ENCODE results near the gene MAGI1. TPM values are rescaled to one million over a fixed set of nuclear protein-coding genes. Genes with fewer than 3 reads are reported as not detected.
"Not testable (repeated sequence)": the region's sequence is repeated elsewhere in the genome, so short reads cannot be mapped to it uniquely, and the experiment has no call there.

MAGI1 gene
- total RNA-seq, 1 donor from 2014 or later, result 45.8 TPM

- DNase-seq, result no peak
- Histone ChIP-seq H3K27me3 (no peaks in the 10 kb centered on the region), H3K36me3 (no peaks in the 10 kb centered on the region), H3K9me3 (no peaks in the 10 kb centered on the region), H3K27ac (no peak overlapping the region), H3K4me3 (no peak overlapping the region), H3K4me1 (no peaks in the 10 kb centered on the region)
- no peak for ATAC-seq
- no peak for TF ChIP-seq CTCF (IDR thresholded peaks at IDR 0.05)
- intact Hi-C loops (cut with DNase I), result no loop called here
Observed at GRCh38 chr3:65521032-65521431, 517.7 kb downstream of the MAGI1 start.

DNA sequence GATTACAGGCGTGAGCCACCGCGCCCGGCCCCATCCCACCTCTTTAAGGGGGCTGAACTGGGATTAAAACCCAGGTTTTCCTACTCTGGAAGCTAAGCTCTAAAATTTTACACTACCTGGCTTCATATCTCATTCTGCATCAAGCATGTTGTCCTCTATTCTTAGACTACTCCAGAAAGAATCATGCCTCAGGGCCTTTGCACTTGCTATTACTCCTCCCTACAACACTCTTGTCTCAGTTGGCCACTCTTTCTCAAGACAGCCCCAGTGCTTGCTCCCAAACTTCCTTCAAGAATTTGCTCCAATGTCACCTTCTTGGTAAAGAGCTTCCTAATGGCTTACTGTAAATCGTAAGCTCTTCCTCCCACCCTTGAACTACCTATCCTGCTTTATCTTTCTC lies 521.7 kb downstream of the MAGI1 start:
- Histone ChIP-seq H3K36me3 (no peaks in the 10 kb centered on the region), H3K27me3 (no peaks in the 10 kb centered on the region), H3K27ac (no peak overlapping the region), H3K4me1 (no peaks in the 10 kb centered on the region), H3K4me3 (no peak overlapping the region), H3K9me3 (no peaks in the 10 kb centered on the region)
- intact Hi-C loops (cut with DNase I), result no loop called here
- DNase-seq (no peak), ATAC-seq (no peak)
- TF ChIP-seq CTCF (IDR thresholded peaks at IDR 0.05), result no peak

GRCh38 chr3:65514317-65514716 lies 524.4 kb downstream of the MAGI1 start:
- intact Hi-C loops (cut with DNase I); ATAC-seq: not testable (repeated sequence)

DNA sequence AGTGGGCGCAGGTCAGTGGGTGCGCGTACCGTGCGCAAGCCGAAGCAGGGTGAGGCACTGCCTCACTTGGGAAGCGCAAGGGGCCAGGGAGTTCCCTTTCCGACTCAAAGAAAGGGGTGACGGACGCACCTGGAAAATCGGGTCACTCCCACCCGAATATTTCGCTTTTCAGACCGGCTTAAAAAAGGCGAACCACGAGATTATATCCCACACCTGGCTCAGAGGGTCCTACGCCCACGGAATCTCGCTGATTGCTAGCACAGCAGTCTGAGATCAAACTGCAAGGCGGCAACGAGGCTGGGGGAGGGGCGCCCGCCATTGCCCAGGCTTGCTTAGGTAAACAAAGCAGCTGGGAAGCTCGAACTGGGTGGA lies 529.3 kb downstream of the MAGI1 start:
- H3K4me3 ChIP-seq; H3K36me3 ChIP-seq; intact Hi-C loops (cut with DNase I); H3K27ac ChIP-seq; H3K4me1 ChIP-seq; DNase-seq; H3K27me3 ChIP-seq; ATAC-seq; H3K9me3 ChIP-seq: not testable (repeated sequence)

More at GRCh38 chr3:65514317-65514716, 524.4 kb downstream of the MAGI1 start:
- H3K9me3 ChIP-seq, H3K27me3 ChIP-seq, H3K4me3 ChIP-seq, H3K36me3 ChIP-seq, H3K27ac ChIP-seq, H3K4me1 ChIP-seq, DNase-seq: not testable (repeated sequence)

DNA sequence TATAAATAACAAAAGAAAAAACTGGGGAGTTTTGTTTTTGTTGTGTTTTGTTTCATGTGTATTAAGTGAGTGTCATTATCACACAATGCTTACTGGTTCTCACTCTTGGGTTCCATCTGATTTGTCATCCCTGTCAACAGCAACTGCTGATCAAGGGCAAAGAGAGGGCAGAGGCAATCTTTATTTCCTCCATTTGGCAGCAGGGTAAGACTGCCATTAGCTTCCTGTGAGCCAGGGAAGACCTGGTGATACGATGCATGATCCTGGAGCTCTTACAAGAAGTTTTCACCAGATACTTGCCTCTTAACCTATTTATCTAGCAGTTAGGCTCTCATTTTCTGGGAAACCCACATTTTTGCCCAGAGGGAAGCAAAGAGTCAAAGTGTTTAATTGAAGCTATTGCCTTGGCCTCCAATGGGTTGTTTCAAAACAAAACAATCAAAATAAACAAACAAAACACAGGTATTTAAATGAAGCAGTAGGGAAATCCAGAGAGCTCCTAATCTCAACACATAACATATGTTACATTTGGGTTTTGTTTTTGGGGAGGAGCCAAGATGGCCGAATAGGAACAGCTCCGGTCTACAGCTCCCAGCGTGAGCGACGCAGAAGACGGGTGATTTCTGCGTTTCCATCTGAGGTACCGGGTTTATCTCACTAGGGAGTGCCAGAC lies 529.8 kb downstream of the MAGI1 start:
- no peak for TF ChIP-seq CTCF (IDR thresholded peaks at IDR 0.05)
- ATAC-seq, result no peak
- H3K36me3 ChIP-seq, result no peaks in the 10 kb centered on the region
- intact Hi-C loops (cut with DNase I), result no loop called here
- H3K27ac ChIP-seq, result no peak overlapping the region
- no peak for DNase-seq
- no peaks in the 10 kb centered on the region for H3K9me3 ChIP-seq
- no peaks in the 10 kb centered on the region for H3K27me3 ChIP-seq
- H3K4me1 ChIP-seq, result no peaks in the 10 kb centered on the region
- H3K4me3 ChIP-seq, result no peak overlapping the region

GRCh38 chr3:65507437-65507836 lies 531.3 kb downstream of the MAGI1 start:
- Histone ChIP-seq H3K27me3 (no peaks in the 10 kb centered on the region), H3K4me1 (no peaks in the 10 kb centered on the region), H3K36me3 (no peaks in the 10 kb centered on the region), H3K27ac (no peak overlapping the region), H3K4me3 (no peak overlapping the region), H3K9me3 (no peaks in the 10 kb centered on the region)
- intact Hi-C loops (cut with DNase I), result no loop called here
- no peak for ATAC-seq
- no peak for DNase-seq
- TF ChIP-seq CTCF (IDR thresholded peaks at IDR 0.05), result no peak

DNA sequence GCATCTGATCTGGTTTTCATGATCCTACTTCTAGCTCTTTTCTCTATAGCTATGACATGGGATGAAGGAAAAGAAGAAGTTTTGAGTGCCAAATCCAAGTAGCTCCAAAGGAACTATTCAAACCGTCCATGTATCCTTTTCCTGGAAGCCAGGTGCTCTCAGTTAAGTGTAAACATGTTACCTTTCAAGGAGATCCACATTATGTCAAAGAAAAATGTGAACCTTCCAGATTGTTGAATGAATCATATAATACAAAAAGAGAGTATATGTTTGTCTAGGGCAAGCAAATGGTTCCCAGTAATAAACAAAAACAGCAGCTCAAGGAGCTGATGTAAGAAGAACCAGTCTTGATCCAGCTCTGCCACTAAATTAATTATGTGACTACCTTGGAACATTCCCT lies 534.9 kb downstream of the MAGI1 start:
- no peaks in the 10 kb centered on the region for H3K9me3 ChIP-seq
- H3K4me3 ChIP-seq, result no peak overlapping the region
- H3K4me1 ChIP-seq, result no peaks in the 10 kb centered on the region
- intact Hi-C loops (cut with DNase I), result no loop called here
- DNase-seq (no peak), ATAC-seq (no peak)
- no peak overlapping the region for H3K27ac ChIP-seq
- H3K36me3 ChIP-seq, result no peaks in the 10 kb centered on the region
- no peaks in the 10 kb centered on the region for H3K27me3 ChIP-seq
- TF ChIP-seq CTCF (IDR thresholded peaks at IDR 0.05), result no peak
